B cell (primary cell): ENCODE results near the gene MAP3K1. TPM values are rescaled to one million over a fixed set of nuclear protein-coding genes. Genes with fewer than 3 reads are reported as not detected.
"Not testable (repeated sequence)": the region's sequence is repeated elsewhere in the genome, so short reads cannot be mapped to it uniquely, and the experiment has no call there.

ENCODE experiments used
- ATAC-seq: fragments of 200-7000 bp; cut with Tn5 transposase; one replicate; pipeline ENCODE4 v1.10.0; 2021; ENCODE audit warnings: low read depth, mild to moderate bottlenecking, moderate number of reproducible peaks, moderate library complexity
- CTCF ChIA-PET: fragments of 350-600 bp; sonication (Branson Sonifier 250); formaldehyde crosslinking; loops from one replicate; lab custom pipeline; 2021; ENCODE audit warnings: antibody characterized with exemption, inconsistent platforms; lab: Charles Lee
- POLR2A ChIA-PET: fragments of 350-600 bp; sonication (Branson Sonifier 250); formaldehyde crosslinking; loops from one replicate; lab custom pipeline; 2021; ENCODE audit warnings: antibody characterized with exemption; lab: Charles Lee
- DNase-seq: peaks from one replicate; pipeline ENCODE4 v3.0.0; 2013
- H2AFZ ChIP-seq: 2 replicates; pipeline ENCODE4 v1.6.1; 2012; ENCODE audit warnings: mild to moderate bottlenecking, low read depth, low read length; ENCODE audit not compliant: insufficient read depth, poor library complexity, severe bottlenecking
- H3K27ac ChIP-seq, 2 donors: 1 replicate in 1 of 2; 2 replicates in 1 of 2; pipeline ENCODE4 v1.5.1; 2012 to 2013; ENCODE audit warnings: low read length in 2 of 2, mild to moderate bottlenecking in 2 of 2, moderate library complexity in 1 of 2
- H3K27me3 ChIP-seq, 4 experiments: fragments of 200-600 bp in 1 of 4; sonication (generic) in 1 of 4; replicated peaks in 1 of 4; 1 replicate in 2 of 4; 2 replicates in 2 of 4; pipeline versions ENCODE4 v1.6.1 to v1.7.0; 2013 to 2016; ENCODE audit warnings: low read length in 3 of 4, mild to moderate bottlenecking in 2 of 4, mixed read lengths in 1 of 4, moderate library complexity in 1 of 4; ENCODE audit not compliant: insufficient read depth in 4 of 4, control insufficient read depth in 3 of 4; ENCODE audit errors: control extremely low read depth in 1 of 4
- H3K36me3 ChIP-seq, 2 experiments: replicated peaks in 1 of 2; 1 replicate in 1 of 2; 2 replicates in 1 of 2; pipeline versions ENCODE4 v1.6.1 to v1.7.1; 2013; ENCODE audit warnings: low read length in 1 of 2; ENCODE audit not compliant: insufficient read depth in 2 of 2, control insufficient read depth in 1 of 2; ENCODE audit errors: control extremely low read depth in 1 of 2, extremely low read depth in 1 of 2
- H3K4me1 ChIP-seq, 2 donors: fragments of 200-600 bp in 1 of 2; sonication (generic) in 1 of 2; 1 replicate in 1 of 2; 2 replicates in 1 of 2; pipeline versions ENCODE4 v1.5.1 to v1.6.1; 2013 to 2017; ENCODE audit warnings: low read length in 2 of 2; ENCODE audit not compliant: control insufficient read depth in 2 of 2, insufficient read depth in 2 of 2
- H3K4me2 ChIP-seq: replicated peaks from 2 replicates; pipeline ENCODE3; 2012; ENCODE audit warnings: mild to moderate bottlenecking, low read depth, low read length; ENCODE audit not compliant: poor library complexity, severe bottlenecking
- H3K4me3 ChIP-seq, 5 experiments: fragments of 200-600 bp in 1 of 5; sonication (generic) in 1 of 5; 1 replicate in 3 of 5; 2 replicates in 2 of 5; pipeline versions ENCODE4 v1.5.1 to v1.7.0; 2011 to 2016; ENCODE audit warnings: low read length in 4 of 5, mild to moderate bottlenecking in 4 of 5, low read depth in 2 of 5, control low read depth in 1 of 5, moderate library complexity in 1 of 5; ENCODE audit not compliant: insufficient read depth in 1 of 5; ENCODE audit errors: control extremely low read depth in 1 of 5, extremely low read depth in 1 of 5
- H3K79me2 ChIP-seq: fragments of 200-600 bp; sonication (generic); one replicate; pipeline ENCODE4 v1.6.0; 2016; ENCODE audit warnings: low read length; ENCODE audit not compliant: control insufficient read depth, insufficient read depth
- H3K9ac ChIP-seq: fragments of 200-600 bp; sonication (generic); 2 replicates; pipeline ENCODE4 v1.6.1; 2017; ENCODE audit warnings: mild to moderate bottlenecking, low read length, moderate library complexity
- H3K9me3 ChIP-seq, 3 donors: one replicate each; pipeline versions ENCODE4 v1.6.1 to v1.7.1; 2013; ENCODE audit warnings: low read length in 2 of 3; ENCODE audit not compliant: control insufficient read depth in 2 of 3, insufficient read depth in 1 of 3; ENCODE audit errors: control extremely low read depth in 1 of 3
- H4K20me1 ChIP-seq: 2 replicates; pipeline ENCODE4 v1.6.0; 2012; ENCODE audit warnings: mild to moderate bottlenecking, low read length; ENCODE audit not compliant: insufficient read depth, control insufficient read depth, poor library complexity, severe bottlenecking
- H3K27ac Mint-ChIP-seq: one replicate; pipeline ENCODE4 v1.8.0; 2021; ENCODE audit warnings: mixed read lengths
- H3K27me3 Mint-ChIP-seq: one replicate; pipeline ENCODE4 v1.8.0; 2021; ENCODE audit warnings: mixed read lengths
- H3K4me1 Mint-ChIP-seq: one replicate; pipeline ENCODE4 v1.8.0; 2021; ENCODE audit warnings: mixed read lengths
- H3K4me3 Mint-ChIP-seq: one replicate; pipeline ENCODE4 v1.8.0; 2021; ENCODE audit warnings: mixed read lengths
- H3K9me3 Mint-ChIP-seq: one replicate; pipeline ENCODE4 v1.8.0; 2022; ENCODE audit warnings: mixed read lengths; ENCODE audit not compliant: insufficient read depth
- EZH2 ChIP-seq: IDR thresholded peaks from 2 replicates; pipeline ENCODE4 v1.6.1; 2012; ENCODE audit warnings: borderline replicate concordance, low read depth, mild to moderate bottlenecking, moderate library complexity, low read length; ENCODE audit not compliant: insufficient read depth, poor library complexity, severe bottlenecking
- WGBS: methylation state at CpG from one replicate; pipeline ENCODE4 v1.1.5; 2013; ENCODE audit warnings: missing lambda C conversion rate; ENCODE audit not compliant: insufficient coverage; 5-methylcytosine and 5-hydroxymethylcytosine counted together
- intact Hi-C: fragments of 100-400 bp; cut with micrococcal nuclease; formaldehyde crosslinking; loops from one replicate; pipeline ENCODE4 v1.10.0; 2022
- polyA plus RNA-seq: library from polyadenylated mRNA; depleted of rRNA; stranded (reverse); fragments of >200 nt; gene quantifications from 2 replicates; pipeline ENCODE4 v1.2.3, GENCODE V29; 2012
- total RNA-seq, 2 donors: library from RNA; stranded (reverse); fragments of 120-200 nt in 1 of 2; gene quantifications; 1 replicate in 1 of 2; 2 replicates in 1 of 2; pipeline versions ENCODE4 v1.2.3 to v1.2.4, GENCODE V29; 2013 to 2022
- TF ChIP-seq, protein P1 (sequence below): fragments of 200-600 bp; IDR thresholded peaks from one replicate; pipeline ENCODE4 v1.8.0; 2022; ENCODE audit warnings: antibody characterized with exemption, mild to moderate bottlenecking

Gene MAP3K1
- total and polyA plus RNA-seq, 2 donors (not counting 1 experiment from before 2014, with no cell fraction given): 51.7 to 160 TPM

DNA sequence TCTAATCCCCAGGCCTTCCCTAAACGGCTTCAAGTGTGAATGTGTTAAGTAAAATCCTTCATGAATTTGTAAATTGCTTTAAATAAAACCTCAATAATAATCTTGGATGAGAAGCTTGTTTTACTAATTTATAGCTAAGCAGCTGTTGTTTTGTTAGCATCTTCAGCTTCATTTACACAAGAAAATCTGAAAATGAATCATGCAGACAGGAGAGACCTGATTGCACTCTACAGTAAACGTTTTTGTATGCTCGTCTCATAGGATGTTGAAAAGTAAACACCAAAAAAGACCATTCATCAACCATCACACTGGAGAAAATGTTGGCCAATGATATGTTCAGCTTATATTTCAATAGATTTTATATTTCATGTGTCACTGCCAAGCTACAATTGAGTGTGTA is 40.4 kb upstream of the MAP3K1 start:
- intact Hi-C loops: no loop called here
- no CpG with 5 or more reads among the region's 3 CpGs for WGBS
- Histone ChIP-seq H4K20me1 (no peaks in the 10 kb centered on the region), H3K79me2 (no peaks in the 10 kb centered on the region), H2AFZ (no peak overlapping the region), H3K4me2 (no peak overlapping the region), H3K36me3 (no peaks in the 10 kb centered on the region), H3K9me3 (no peaks in the 10 kb centered on the region), H3K27me3 (no peaks in the 10 kb centered on the region), H3K4me3 (no peak overlapping the region), H3K27ac (no peak overlapping the region), H3K4me1 (peaks cover 20 to 22% of the 10 kb centered on the region in 2 donors), H3K9ac (no peak overlapping the region)
- DNase-seq (no peak), ATAC-seq (no peak)
- peaks cover 27% of the 10 kb centered on the region for H3K4me1 Mint-ChIP-seq
- no peaks in the 10 kb centered on the region for H3K9me3 Mint-ChIP-seq
- CTCF ChIA-PET: interaction anchor here (1.0 to 1.2 kb wide), 2 partner anchors 16 to 48 kb away, joined by 3 read pairs; no protein-coding TSS in a partner anchor
- TF ChIP-seq EZH2: no peak
- TF ChIP-seq, protein P1, sequence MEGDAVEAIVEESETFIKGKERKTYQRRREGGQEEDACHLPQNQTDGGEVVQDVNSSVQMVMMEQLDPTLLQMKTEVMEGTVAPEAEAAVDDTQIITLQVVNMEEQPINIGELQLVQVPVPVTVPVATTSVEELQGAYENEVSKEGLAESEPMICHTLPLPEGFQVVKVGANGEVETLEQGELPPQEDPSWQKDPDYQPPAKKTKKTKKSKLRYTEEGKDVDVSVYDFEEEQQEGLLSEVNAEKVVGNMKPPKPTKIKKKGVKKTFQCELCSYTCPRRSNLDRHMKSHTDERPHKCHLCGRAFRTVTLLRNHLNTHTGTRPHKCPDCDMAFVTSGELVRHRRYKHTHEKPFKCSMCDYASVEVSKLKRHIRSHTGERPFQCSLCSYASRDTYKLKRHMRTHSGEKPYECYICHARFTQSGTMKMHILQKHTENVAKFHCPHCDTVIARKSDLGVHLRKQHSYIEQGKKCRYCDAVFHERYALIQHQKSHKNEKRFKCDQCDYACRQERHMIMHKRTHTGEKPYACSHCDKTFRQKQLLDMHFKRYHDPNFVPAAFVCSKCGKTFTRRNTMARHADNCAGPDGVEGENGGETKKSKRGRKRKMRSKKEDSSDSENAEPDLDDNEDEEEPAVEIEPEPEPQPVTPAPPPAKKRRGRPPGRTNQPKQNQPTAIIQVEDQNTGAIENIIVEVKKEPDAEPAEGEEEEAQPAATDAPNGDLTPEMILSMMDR: no peak
- POLR2A ChIA-PET: no interaction called here
- H3K27ac Mint-ChIP-seq: peak overlapping the region; percentile 3
- no peak overlapping the region for H3K4me3 Mint-ChIP-seq
- H3K27me3 Mint-ChIP-seq: no peaks in the 10 kb centered on the region

DNA sequence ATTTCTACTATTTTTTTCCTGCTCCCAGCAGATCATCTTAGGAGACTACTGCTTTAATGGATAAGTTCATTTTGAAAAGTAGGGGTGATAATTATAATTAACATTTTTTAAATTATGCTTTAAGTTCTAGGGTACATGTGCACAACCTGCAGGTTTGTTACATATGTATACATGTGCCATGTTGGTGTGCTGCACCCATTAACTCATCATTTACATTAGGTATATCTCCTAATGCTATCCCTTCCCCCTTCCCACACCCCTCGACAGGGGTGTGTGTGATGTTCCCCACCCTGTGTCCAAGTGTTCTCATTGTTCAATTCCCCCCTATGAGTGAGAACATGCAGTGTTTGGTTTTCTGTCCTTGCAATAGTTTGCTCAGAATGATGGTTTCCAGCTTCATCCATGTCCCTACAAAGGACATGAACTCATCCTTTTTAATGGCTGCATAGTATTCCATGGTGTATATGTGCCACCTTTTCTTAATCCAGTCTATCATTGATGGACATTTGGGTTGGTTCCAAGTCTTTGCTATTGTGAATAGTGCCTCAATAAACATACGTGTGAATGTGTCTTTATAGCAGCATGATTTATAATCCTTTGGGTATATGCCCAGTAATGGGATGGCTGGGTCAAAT is 39.0 kb upstream of the MAP3K1 start:
- no CpG with 5 or more reads among the region's 2 CpGs for WGBS
- H2AFZ ChIP-seq, POLR2A ChIA-PET, DNase-seq, H3K27me3 ChIP-seq, H3K27ac Mint-ChIP-seq, H3K9me3 ChIP-seq, ATAC-seq, H3K27me3 Mint-ChIP-seq, intact Hi-C loops, H3K9ac ChIP-seq, CTCF ChIA-PET, H3K4me3 ChIP-seq, H3K36me3 ChIP-seq, H3K4me2 ChIP-seq, H4K20me1 ChIP-seq, H3K4me3 Mint-ChIP-seq, H3K9me3 Mint-ChIP-seq, H3K27ac ChIP-seq, H3K79me2 ChIP-seq: not testable (repeated sequence)
- H3K4me1 ChIP-seq: peaks cover 11 to 13% of the 10 kb centered on the region in 2 donors
- H3K4me1 Mint-ChIP-seq: peaks cover 14% of the 10 kb centered on the region
